Hepatocyte (in vitro differentiated cells): ENCODE data around the gene MTF2. TPM values are rescaled to one million over a fixed set of nuclear protein-coding genes. Genes with fewer than 3 reads are reported as not detected.

Source experiments
- DNase-seq: peaks from one replicate; pipeline ENCODE4 v3.0.0-alpha.2; 2016; ENCODE audit warnings: low spot score
- H2AFZ ChIP-seq: fragments of 200-600 bp; sonication (generic); 2 replicates; pipeline ENCODE4 v1.6.0; 2016; ENCODE audit warnings: antibody characterized with exemption, mild to moderate bottlenecking
- H3K27ac ChIP-seq: fragments of 200-600 bp; sonication (generic); 2 replicates; pipeline ENCODE4 v1.5.1; 2016; ENCODE audit warnings: mild to moderate bottlenecking
- H3K27me3 ChIP-seq: fragments of 200-600 bp; sonication (generic); 2 replicates; pipeline ENCODE4 v1.6.1; 2016
- H3K36me3 ChIP-seq: fragments of 200-600 bp; sonication (generic); replicated peaks from 2 replicates; pipeline ENCODE4 v1.5.1; 2016; ENCODE audit warnings: low read depth; ENCODE audit not compliant: insufficient read depth
- H3K4me1 ChIP-seq: fragments of 200-600 bp; sonication (generic); 2 replicates; pipeline ENCODE4 v1.5.1; 2016; ENCODE audit warnings: mild to moderate bottlenecking, moderate library complexity; ENCODE audit not compliant: insufficient read depth
- H3K4me2 ChIP-seq: fragments of 200-600 bp; sonication (generic); 2 replicates; pipeline ENCODE4 v1.6.0; 2016
- H3K4me3 ChIP-seq: fragments of 200-600 bp; sonication (generic); 2 replicates; pipeline ENCODE4 v1.5.1; 2016; ENCODE audit warnings: mild to moderate bottlenecking
- H3K79me2 ChIP-seq: fragments of 200-600 bp; sonication (generic); 2 replicates; pipeline ENCODE4 v1.6.0; 2017; ENCODE audit warnings: mild to moderate bottlenecking
- H3K9me2 ChIP-seq: fragments of 200-600 bp; sonication (generic); replicated peaks from 2 replicates; pipeline ENCODE4 v1.6.0; 2017; ENCODE audit warnings: mild to moderate bottlenecking; ENCODE audit not compliant: insufficient read depth
- H3K9me3 ChIP-seq: fragments of 200-600 bp; sonication (generic); 2 replicates; pipeline ENCODE4 v1.5.1; 2016; ENCODE audit warnings: low read depth, mild to moderate bottlenecking
- H4K20me1 ChIP-seq: fragments of 200-600 bp; sonication (generic); 2 replicates; pipeline ENCODE4 v1.6.0; 2016; ENCODE audit warnings: mild to moderate bottlenecking; ENCODE audit not compliant: insufficient read depth, poor library complexity, severe bottlenecking
- EZH2 ChIP-seq: fragments of 200-600 bp; sonication (generic); IDR thresholded peaks from 2 replicates; pipeline ENCODE4 v1.6.1; 2016; ENCODE audit warnings: antibody characterized with exemption, mild to moderate bottlenecking, borderline replicate concordance
- EZH2phosphoT487 ChIP-seq: fragments of 200-600 bp; sonication (generic); IDR thresholded peaks from one replicate; pipeline ENCODE4 v1.6.1; 2018; ENCODE audit warnings: antibody characterized with exemption, mild to moderate bottlenecking, low read depth, moderate library complexity; ENCODE audit not compliant: unreplicated experiment, severe bottlenecking
- WGBS: methylation state at CpG from one replicate; pipeline ENCODE4 v1.1.6; 2016; ENCODE audit warnings: low lambda C conversion rate; ENCODE audit errors: missing lambda C conversion rate; 5-methylcytosine and 5-hydroxymethylcytosine counted together
- polyA plus RNA-seq: library from polyadenylated mRNA; unstranded; fragments of >200 nt; fragmentation: Nextera tagmentation; extraction: Ambion mirVana; gene quantifications from 2 replicates; pipeline ENCODE4 v1.2.1, GENCODE V29; 2016
- total RNA-seq: library from RNA; depleted of rRNA; stranded (reverse); fragments of >200 nt; gene quantifications from 2 replicates; pipeline ENCODE4 v1.2.3, GENCODE V29; 2014
- TF ChIP-seq, protein P1 (sequence below): fragments of 200-600 bp; sonication (generic); IDR thresholded peaks from 2 replicates; pipeline ENCODE4 v1.5.1; 2016; ENCODE audit warnings: antibody characterized with exemption, mild to moderate bottlenecking; ENCODE audit not compliant: poor library complexity

The MTF2 gene
- total and polyA plus RNA-seq, 2 experiments from 2014 or later, result 29.7 to 37.7 TPM

DNA sequence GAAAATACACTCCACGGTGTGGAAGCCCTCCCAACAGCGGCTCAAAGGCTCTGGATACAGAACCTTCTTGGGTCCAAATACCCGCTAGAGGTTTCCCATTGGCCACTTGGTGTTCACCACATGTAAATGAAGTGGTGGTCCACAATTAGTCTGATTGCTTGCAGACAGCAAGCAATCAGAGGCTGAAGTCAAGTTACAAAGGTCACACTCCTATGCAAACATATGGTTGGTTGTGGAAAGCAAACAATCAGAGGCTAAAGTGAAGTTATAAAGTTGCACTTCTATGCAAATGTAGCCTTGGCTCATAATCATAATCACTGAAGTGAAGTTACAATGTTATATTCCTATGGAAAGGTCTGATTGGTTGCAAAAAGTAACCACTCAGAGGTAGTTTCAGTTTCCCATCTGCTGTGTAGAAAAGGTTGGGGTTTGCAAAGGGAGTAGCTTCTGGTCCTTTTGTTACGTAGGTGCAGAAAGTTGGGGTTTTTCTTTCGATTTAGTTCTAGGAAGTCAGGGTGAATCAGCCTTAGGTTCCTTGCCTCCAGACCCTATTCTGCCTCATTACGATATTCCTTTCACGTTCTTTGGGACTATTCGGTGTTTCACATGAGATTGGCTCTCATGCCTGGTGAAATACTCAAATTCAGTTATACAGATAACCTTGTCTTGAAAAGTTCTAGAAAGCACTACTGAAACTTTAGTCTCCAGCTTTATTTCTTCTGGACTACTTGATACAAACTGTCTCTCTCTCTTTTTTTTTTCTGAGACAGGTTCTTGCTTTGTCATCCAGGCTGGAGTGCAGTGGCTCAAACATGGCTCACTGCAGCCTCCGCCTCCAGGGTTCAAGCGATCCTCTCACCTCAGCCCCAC is 36.7 kb upstream of the MTF2 start:
- H3K27ac ChIP-seq, result no peak overlapping the region
- no peaks in the 10 kb centered on the region for H3K36me3 ChIP-seq
- no peak overlapping the region for H3K4me3 ChIP-seq
- peak overlapping the region; percentile 65 for H3K4me2 ChIP-seq
- no peaks in the 10 kb centered on the region for H3K27me3 ChIP-seq
- H4K20me1 ChIP-seq, result no peaks in the 10 kb centered on the region
- 78% methylated on average over 10 of the region's 10 CpGs for WGBS
- H3K79me2 ChIP-seq, result no peaks in the 10 kb centered on the region
- DNase-seq, result peak; percentile 13
- no peaks in the 10 kb centered on the region for H3K9me2 ChIP-seq
- no peaks in the 10 kb centered on the region for H3K9me3 ChIP-seq
- no peaks in the 10 kb centered on the region for H3K4me1 ChIP-seq
- H2AFZ ChIP-seq, result no peak overlapping the region
- TF ChIP-seq EZH2, result no peak
- no peak for TF ChIP-seq EZH2phosphoT487
- TF ChIP-seq, protein P1, sequence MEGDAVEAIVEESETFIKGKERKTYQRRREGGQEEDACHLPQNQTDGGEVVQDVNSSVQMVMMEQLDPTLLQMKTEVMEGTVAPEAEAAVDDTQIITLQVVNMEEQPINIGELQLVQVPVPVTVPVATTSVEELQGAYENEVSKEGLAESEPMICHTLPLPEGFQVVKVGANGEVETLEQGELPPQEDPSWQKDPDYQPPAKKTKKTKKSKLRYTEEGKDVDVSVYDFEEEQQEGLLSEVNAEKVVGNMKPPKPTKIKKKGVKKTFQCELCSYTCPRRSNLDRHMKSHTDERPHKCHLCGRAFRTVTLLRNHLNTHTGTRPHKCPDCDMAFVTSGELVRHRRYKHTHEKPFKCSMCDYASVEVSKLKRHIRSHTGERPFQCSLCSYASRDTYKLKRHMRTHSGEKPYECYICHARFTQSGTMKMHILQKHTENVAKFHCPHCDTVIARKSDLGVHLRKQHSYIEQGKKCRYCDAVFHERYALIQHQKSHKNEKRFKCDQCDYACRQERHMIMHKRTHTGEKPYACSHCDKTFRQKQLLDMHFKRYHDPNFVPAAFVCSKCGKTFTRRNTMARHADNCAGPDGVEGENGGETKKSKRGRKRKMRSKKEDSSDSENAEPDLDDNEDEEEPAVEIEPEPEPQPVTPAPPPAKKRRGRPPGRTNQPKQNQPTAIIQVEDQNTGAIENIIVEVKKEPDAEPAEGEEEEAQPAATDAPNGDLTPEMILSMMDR, result no peak

DNA sequence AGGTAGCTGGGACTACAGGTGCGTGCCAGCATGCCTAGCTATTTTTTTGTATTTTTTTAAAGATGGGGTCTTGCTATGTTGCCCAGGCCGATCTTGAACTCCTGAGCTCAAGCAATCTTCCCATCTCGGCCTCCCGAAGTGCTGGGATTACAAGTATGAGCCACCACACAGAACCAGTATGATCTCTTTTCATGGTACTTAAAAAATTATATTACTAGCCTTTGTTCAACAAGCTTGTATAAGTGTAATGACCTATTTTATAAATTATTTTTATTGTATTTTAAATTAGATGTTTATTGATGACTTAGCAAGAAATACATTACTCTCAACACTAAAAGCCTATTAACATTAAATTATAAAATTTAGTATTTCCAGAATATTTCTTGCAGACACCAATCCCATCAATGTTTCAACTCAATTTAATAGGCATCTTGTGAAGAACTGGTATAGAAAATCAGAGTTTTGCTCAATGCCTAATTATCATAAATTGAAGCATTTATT is 36.0 kb upstream of the MTF2 start:
- peak overlapping the region; percentile 65 for H3K4me2 ChIP-seq
- H3K9me3 ChIP-seq, result no peaks in the 10 kb centered on the region
- no peaks in the 10 kb centered on the region for H4K20me1 ChIP-seq
- no peaks in the 10 kb centered on the region for H3K36me3 ChIP-seq
- TF ChIP-seq EZH2 (no peak), EZH2phosphoT487 (no peak)
- TF ChIP-seq, protein P1, result no peak
- 98% methylated on average over 4 of the region's 4 CpGs for WGBS
- no peak overlapping the region for H3K27ac ChIP-seq
- H3K4me1 ChIP-seq, result no peaks in the 10 kb centered on the region
- H3K27me3 ChIP-seq, result no peaks in the 10 kb centered on the region
- no peak overlapping the region for H3K4me3 ChIP-seq
- H3K79me2 ChIP-seq, result no peaks in the 10 kb centered on the region
- no peaks in the 10 kb centered on the region for H3K9me2 ChIP-seq
- DNase-seq, result no peak
- no peak overlapping the region for H2AFZ ChIP-seq

- H3K27me3 ChIP-seq, result no peaks in the 10 kb centered on the region
- H3K36me3 ChIP-seq, result no peaks in the 10 kb centered on the region
- H2AFZ ChIP-seq, result no peak overlapping the region
- H3K9me2 ChIP-seq, result no peaks in the 10 kb centered on the region
- no peak overlapping the region for H3K4me3 ChIP-seq
- TF ChIP-seq, protein P1, result no peak
- no peak for TF ChIP-seq EZH2phosphoT487
- no peaks in the 10 kb centered on the region for H3K4me1 ChIP-seq
- H3K79me2 ChIP-seq, result no peaks in the 10 kb centered on the region
- H3K9me3 ChIP-seq, result no peaks in the 10 kb centered on the region
- H3K4me2 ChIP-seq, result no peak overlapping the region
- no peak for DNase-seq
- no peaks in the 10 kb centered on the region for H4K20me1 ChIP-seq
- WGBS, result 54% methylated on average over 3 of the region's 3 CpGs
- no peak overlapping the region for H3K27ac ChIP-seq
Observed at GRCh38 chr1:93047618-93048017, 31.5 kb upstream of the MTF2 start.
